ENCODE measurements around the gene CNN2. TPM values are rescaled to one million over a fixed set of nuclear protein-coding genes. Genes with fewer than 3 reads are reported as not detected.

Gene CNN2
- total RNA-seq, 1 experiment from 2014 or later = 524 TPM

GRCh38 chr19:1082165-1082927 lies 55.9 kb downstream of the CNN2 start:
- H2AK5ac ChIP-seq (ENCODE audit: insufficient read length, low read length) = no peak overlapping the region
- no peak overlapping the region for H4K8ac ChIP-seq (replicated peaks; ENCODE audit: insufficient read length, low read depth, low read length)
- no peaks in the 10 kb centered on the region for H3K23me2 ChIP-seq (ENCODE audit: insufficient read length, low read depth, low read length, poor library complexity, severe bottlenecking)
- WGBS (ENCODE audit: extremely low coverage, insufficient read length, low lambda C conversion rate) = no CpG with 5 or more reads among the region's 51 CpGs
- no peaks in the 10 kb centered on the region for H3K9me3 Mint-ChIP-seq
- H3K79me1 ChIP-seq (ENCODE audit: insufficient read depth, low read depth, low read length, poor library complexity, severe bottlenecking) = no peaks in the 10 kb centered on the region
- no peaks in the 10 kb centered on the region for H4K20me1 ChIP-seq (ENCODE audit: control insufficient read depth, insufficient read depth, insufficient read length)
- H3K27me3 Mint-ChIP-seq (ENCODE audit: low read depth) = peaks cover 1% of the 10 kb centered on the region
- H3K4ac ChIP-seq (ENCODE audit: low read depth, low read length) = no peak overlapping the region
- no peak for TF ChIP-seq CTCF (conservative IDR thresholded peaks at IDR 0.05)
- DNase-seq = peak; percentile 100
- no peak overlapping the region for H3K23ac ChIP-seq (ENCODE audit: insufficient read length, low read depth, low read length)
- H2BK12ac ChIP-seq (ENCODE audit: insufficient read length, low read depth, low read length) = no peak overlapping the region
- H3K56ac ChIP-seq (ENCODE audit: insufficient read length, low read depth, low read length) = no peak overlapping the region
- H2AFZ ChIP-seq (ENCODE audit: low read length) = no peak overlapping the region
- no peak overlapping the region for H4K91ac ChIP-seq (ENCODE audit: insufficient read length, low read depth, low read length)
- no peak overlapping the region for H4K5ac ChIP-seq (ENCODE audit: insufficient read length, low read depth, low read length)
- no peak overlapping the region for H2BK20ac ChIP-seq (ENCODE audit: low read depth, low read length, poor library complexity, severe bottlenecking)
- H2BK120ac ChIP-seq (ENCODE audit: low read depth, low read length, poor library complexity, severe bottlenecking) = no peak overlapping the region
- H3K18ac ChIP-seq (ENCODE audit: insufficient read length, low read depth, low read length) = no peak overlapping the region
- H3K27ac Mint-ChIP-seq = peak overlapping the region; percentile 92 to 94 (median 93); a peak in 5 of 7 replicates
- no peak overlapping the region for H3K9ac ChIP-seq (ENCODE audit: extremely low read depth, insufficient read length, low read length)
- no peak overlapping the region for H2BK15ac ChIP-seq (ENCODE audit: low read depth, low read length)
- no peaks in the 10 kb centered on the region for H3K79me2 ChIP-seq (ENCODE audit: insufficient read depth, low read length)
- H3K9me3 ChIP-seq (ENCODE audit: control insufficient read depth, low read depth, low read length) = no peaks in the 10 kb centered on the region
- H3K36me3 Mint-ChIP-seq (ENCODE audit: insufficient read depth in 1 of 3, low read depth in 3 of 3) = peaks cover 10 to 45% (median 37%) of the 10 kb centered on the region in 3 experiments; a peak in 6 of 7 replicates
- H3T11ph ChIP-seq (ENCODE audit: low read length) = no peak overlapping the region
- no peak overlapping the region for H2BK5ac ChIP-seq (ENCODE audit: insufficient read length, low read length)
- no peaks in the 10 kb centered on the region for H3K4me1 ChIP-seq (ENCODE audit: insufficient read depth, low read length)
- H3K4me3 Mint-ChIP-seq = peak overlapping the region; percentile 73 to 78
- peak overlapping the region; percentile 26 for H3K4me2 ChIP-seq (ENCODE audit: insufficient read depth, insufficient read length, low read length)
- no peak overlapping the region for H3K27ac ChIP-seq (ENCODE audit: insufficient read length, low read depth, low read length)
- H3K4me1 Mint-ChIP-seq = peaks cover 3 to 9% of the 10 kb centered on the region in 2 experiments; a peak in 2 of 4 replicates
- no peak overlapping the region for H3K14ac ChIP-seq (ENCODE audit: insufficient read depth, low read length)
- H3K27me3 ChIP-seq (ENCODE audit: insufficient read depth, low read length) = no peaks in the 10 kb centered on the region

All from H9 (cell line).